Liver (tissue), 3 donors: ENCODE data around the gene AGER.

Experiments used
- ATF3 ChIP-seq: IDR thresholded peaks from 2 replicates; pipeline ENCODE4 v1.6.1; 2016; ENCODE audit warnings: antibody characterized with exemption
- FOXA2 ChIP-seq: IDR thresholded peaks from 2 replicates; pipeline ENCODE4 v1.6.1; 2016; ENCODE audit warnings: antibody characterized with exemption
- GABPA ChIP-seq, 2 donors: IDR thresholded peaks in 1 of 2; conservative IDR thresholded peaks in 1 of 2; 2 replicates each; pipeline ENCODE4 v1.6.1; 2016; ENCODE audit warnings: antibody characterized with exemption in 2 of 2, mild to moderate bottlenecking in 1 of 2, moderate library complexity in 1 of 2
- JUND ChIP-seq, 2 donors: IDR thresholded peaks; 2 replicates each; pipeline ENCODE4 v1.6.1; 2016; ENCODE audit warnings: antibody characterized with exemption in 2 of 2
- NR2F2 ChIP-seq: IDR thresholded peaks from 2 replicates; pipeline ENCODE4 v1.6.1; 2016; ENCODE audit warnings: antibody characterized with exemption
- RAD21 ChIP-seq, 2 donors: IDR thresholded peaks; 2 replicates each; pipeline ENCODE4 v1.6.1; 2016; ENCODE audit warnings: antibody characterized with exemption in 2 of 2, mild to moderate bottlenecking in 2 of 2
- REST ChIP-seq: IDR thresholded peaks from 2 replicates; pipeline ENCODE4 v1.6.1; 2016; ENCODE audit warnings: antibody characterized with exemption, mild to moderate bottlenecking
- RXRA ChIP-seq, 2 donors: IDR thresholded peaks; 2 replicates each; pipeline ENCODE4 v1.6.1; 2017 to 2018; ENCODE audit warnings: antibody characterized with exemption in 2 of 2, mild to moderate bottlenecking in 1 of 2
- SP1 ChIP-seq: IDR thresholded peaks from 2 replicates; pipeline ENCODE4 v1.6.1; 2018; ENCODE audit warnings: antibody characterized with exemption, mild to moderate bottlenecking
- TAF1 ChIP-seq: conservative IDR thresholded peaks from 2 replicates; pipeline ENCODE4 v1.6.1; 2016; ENCODE audit warnings: antibody characterized with exemption, mild to moderate bottlenecking
- YY1 ChIP-seq: IDR thresholded peaks from 2 replicates; pipeline ENCODE4 v1.6.1; 2016; ENCODE audit warnings: antibody characterized with exemption, mild to moderate bottlenecking
- ZBTB33 ChIP-seq: IDR thresholded peaks from 2 replicates; pipeline ENCODE4 v1.6.1; 2016; ENCODE audit warnings: antibody characterized with exemption
- TF ChIP-seq, protein P1 (sequence below): fragments of 150-350 bp; IDR thresholded peaks from 2 replicates; pipeline ENCODE4 v1.5.1; 2017; ENCODE audit warnings: improper control_type of control experiment, low read depth, low read length; ENCODE audit not compliant: missing input control
- donor health status: healthy.
- donor health status: healthy.

DNA sequence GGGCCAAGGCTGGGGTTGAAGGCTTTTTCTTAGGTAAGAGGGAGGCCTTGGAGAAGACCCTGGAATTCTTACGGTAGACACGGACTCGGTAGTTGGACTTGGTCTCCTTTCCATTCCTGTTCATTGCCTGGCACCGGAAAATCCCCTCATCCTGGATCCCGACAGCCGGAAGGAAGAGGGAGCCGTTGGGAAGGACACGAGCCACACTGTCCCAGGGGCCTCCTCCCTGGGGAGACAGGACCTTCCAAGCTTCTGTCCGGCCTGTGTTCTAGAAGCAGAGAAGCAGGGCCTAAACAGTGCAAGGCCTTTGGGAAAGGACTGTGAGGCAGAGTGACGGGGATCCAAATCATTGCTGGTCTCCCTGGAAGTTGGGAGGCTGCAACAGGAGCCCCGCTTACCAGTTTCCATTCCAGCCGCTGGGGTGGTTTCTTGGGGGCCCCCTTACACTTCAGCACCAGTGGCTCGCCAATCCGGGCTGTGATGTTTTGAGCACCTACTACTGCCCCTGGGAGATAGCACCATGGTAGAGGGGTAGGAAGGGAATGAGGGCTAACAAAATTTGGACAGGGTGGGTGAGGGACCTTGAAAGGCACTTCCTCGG lies 470 bp downstream of the AGER start:
- TF ChIP-seq, protein P1, sequence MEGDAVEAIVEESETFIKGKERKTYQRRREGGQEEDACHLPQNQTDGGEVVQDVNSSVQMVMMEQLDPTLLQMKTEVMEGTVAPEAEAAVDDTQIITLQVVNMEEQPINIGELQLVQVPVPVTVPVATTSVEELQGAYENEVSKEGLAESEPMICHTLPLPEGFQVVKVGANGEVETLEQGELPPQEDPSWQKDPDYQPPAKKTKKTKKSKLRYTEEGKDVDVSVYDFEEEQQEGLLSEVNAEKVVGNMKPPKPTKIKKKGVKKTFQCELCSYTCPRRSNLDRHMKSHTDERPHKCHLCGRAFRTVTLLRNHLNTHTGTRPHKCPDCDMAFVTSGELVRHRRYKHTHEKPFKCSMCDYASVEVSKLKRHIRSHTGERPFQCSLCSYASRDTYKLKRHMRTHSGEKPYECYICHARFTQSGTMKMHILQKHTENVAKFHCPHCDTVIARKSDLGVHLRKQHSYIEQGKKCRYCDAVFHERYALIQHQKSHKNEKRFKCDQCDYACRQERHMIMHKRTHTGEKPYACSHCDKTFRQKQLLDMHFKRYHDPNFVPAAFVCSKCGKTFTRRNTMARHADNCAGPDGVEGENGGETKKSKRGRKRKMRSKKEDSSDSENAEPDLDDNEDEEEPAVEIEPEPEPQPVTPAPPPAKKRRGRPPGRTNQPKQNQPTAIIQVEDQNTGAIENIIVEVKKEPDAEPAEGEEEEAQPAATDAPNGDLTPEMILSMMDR, result no peak
- TF ChIP-seq NR2F2 (no peak), SP1 (no peak), JUND (IDR thresholded peaks at IDR 0.05) (no peak), REST (no peak), ZBTB33 (no peak), YY1 (no peak), RAD21 (IDR thresholded peaks at IDR 0.05) (no peak), RXRA (IDR thresholded peaks at IDR 0.05) (no peak), ATF3 (no peak), TAF1 (no peak), GABPA (IDR thresholded peaks at IDR 0.05 in 1 of 2, conservative IDR thresholded peaks at IDR 0.05 in 1 of 2) (no peak), FOXA2 (no peak)
